Activated naive CD8-positive, alpha-beta T cell treated with anti-CD3 and anti-CD28 coated beads, Interleukin-2, amount 50 U/mL, for 16 hours (primary cell): ENCODE data around the gene GALNT14.

Experiments
- DNase-seq: peaks from one replicate; pipeline ENCODE4 v3.0.0-alpha.2; 2020; ENCODE audit warnings: low read depth, low spot score

The GALNT14 gene

GRCh38 chr2:31087491-31087890 is 50.7 kb downstream of the GALNT14 start:
- no peak for DNase-seq

GRCh38 chr2:31086590-31086989 is 51.6 kb downstream of the GALNT14 start:
- no peak for DNase-seq

GRCh38 chr2:31083234-31083993 is 54.8 kb downstream of the GALNT14 start:
- DNase-seq = no peak

GRCh38 chr2:31082002-31082401 is 56.2 kb downstream of the GALNT14 start:
- no peak for DNase-seq

GRCh38 chr2:31081492-31081891 is 56.7 kb downstream of the GALNT14 start:
- no peak for DNase-seq

GRCh38 chr2:31080361-31080760 is 57.9 kb downstream of the GALNT14 start:
- no peak for DNase-seq

- DNase-seq = no peak
Measured at GRCh38 chr2:31079665-31080064, 58.6 kb downstream of the GALNT14 start.

GRCh38 chr2:31078579-31079105 is 59.6 kb downstream of the GALNT14 start:
- no peak for DNase-seq

GRCh38 chr2:31078011-31078410 is 60.2 kb downstream of the GALNT14 start:
- no peak for DNase-seq

GRCh38 chr2:31075941-31076590 is 62.2 kb downstream of the GALNT14 start:
- DNase-seq = no peak

- no peak for DNase-seq
Measured at GRCh38 chr2:31075431-31075830, 62.8 kb downstream of the GALNT14 start.

- DNase-seq = no peak
Measured at GRCh38 chr2:31071741-31072140, 66.5 kb downstream of the GALNT14 start.

GRCh38 chr2:31070339-31071125 is 67.7 kb downstream of the GALNT14 start:
- no peak for DNase-seq

GRCh38 chr2:31069643-31070325 is 68.5 kb downstream of the GALNT14 start:
- DNase-seq = no peak

- DNase-seq = no peak
Measured at GRCh38 chr2:31067259-31067658, 71.0 kb downstream of the GALNT14 start.

GRCh38 chr2:31066551-31066950 is 71.7 kb downstream of the GALNT14 start:
- no peak for DNase-seq

GRCh38 chr2:31066086-31066485 is 72.2 kb downstream of the GALNT14 start:
- DNase-seq = no peak

GRCh38 chr2:31065356-31065755 is 72.9 kb downstream of the GALNT14 start:
- no peak for DNase-seq

- DNase-seq = no peak
Measured at GRCh38 chr2:31060397-31060796, 77.8 kb downstream of the GALNT14 start.

GRCh38 chr2:31058096-31059035 is 79.9 kb downstream of the GALNT14 start:
- no peak for DNase-seq

GRCh38 chr2:31057691-31058090 is 80.5 kb downstream of the GALNT14 start:
- no peak for DNase-seq
